PFSK-1 (cell line): ENCODE data around the gene VPS37C.

Source experiments
- FOXP2 ChIP-seq: optimal IDR thresholded peaks from 2 replicates; pipeline ENCODE3; 2011; ENCODE audit warnings: borderline replicate concordance, control low read depth, inconsistent platforms; ENCODE audit not compliant: insufficient read depth; ENCODE audit errors: extremely low read length, extremely low read depth
- POLR2AphosphoS5 ChIP-seq: IDR thresholded peaks from 2 replicates; pipeline ENCODE4 v1.6.1; 2012; ENCODE audit warnings: low read depth, mild to moderate bottlenecking, control low read depth, low read length, moderate library complexity
- REST ChIP-seq, 2 experiments: IDR thresholded peaks; 2 replicates each; pipeline versions ENCODE4 v1.6.1 to v1.8.0; 2011 to 2012; ENCODE audit warnings: low read depth in 2 of 2, low read length in 2 of 2, control low read depth in 1 of 2, inconsistent platforms in 1 of 2, mild to moderate bottlenecking in 1 of 2, moderate library complexity in 1 of 2; ENCODE audit not compliant: insufficient read depth in 1 of 2
- SIN3A ChIP-seq: IDR thresholded peaks from 2 replicates; pipeline ENCODE4 v1.6.1; 2012; ENCODE audit warnings: mild to moderate bottlenecking, low read length, moderate library complexity, borderline replicate concordance; ENCODE audit not compliant: insufficient read depth
- TAF1 ChIP-seq: IDR thresholded peaks from 2 replicates; pipeline ENCODE4 v1.6.1; 2012; ENCODE audit warnings: low read length, control low read depth, borderline replicate concordance; ENCODE audit not compliant: insufficient read depth

The VPS37C gene

GRCh38 chr11:61117168-61117520 is 44.1 kb downstream of the VPS37C start:
- TF ChIP-seq POLR2AphosphoS5 = no peak
- no peak for TF ChIP-seq SIN3A
- TF ChIP-seq TAF1 = no peak
- TF ChIP-seq REST (IDR thresholded peaks at IDR 0.05; ENCODE audit: insufficient read depth in 1 of 2, low read depth in 2 of 2, low read length in 2 of 2) = no peak
- TF ChIP-seq FOXP2 = no peak

GRCh38 chr11:61116426-61117167 is 44.6 kb downstream of the VPS37C start:
- TF ChIP-seq FOXP2 (no peak), TAF1 (no peak), REST (IDR thresholded peaks at IDR 0.05; ENCODE audit: insufficient read depth in 1 of 2, low read depth in 2 of 2, low read length in 2 of 2) (no peak), SIN3A (no peak), POLR2AphosphoS5 (no peak)

GRCh38 chr11:61115498-61116224 is 45.6 kb downstream of the VPS37C start:
- TF ChIP-seq SIN3A = no peak
- no peak for TF ChIP-seq REST (IDR thresholded peaks at IDR 0.05; ENCODE audit: insufficient read depth in 1 of 2, low read depth in 2 of 2, low read length in 2 of 2)
- TF ChIP-seq FOXP2 = no peak
- no peak for TF ChIP-seq POLR2AphosphoS5
- TF ChIP-seq TAF1 = no peak

GRCh38 chr11:61114913-61115312 is 46.3 kb downstream of the VPS37C start:
- no peak for TF ChIP-seq FOXP2

DNA sequence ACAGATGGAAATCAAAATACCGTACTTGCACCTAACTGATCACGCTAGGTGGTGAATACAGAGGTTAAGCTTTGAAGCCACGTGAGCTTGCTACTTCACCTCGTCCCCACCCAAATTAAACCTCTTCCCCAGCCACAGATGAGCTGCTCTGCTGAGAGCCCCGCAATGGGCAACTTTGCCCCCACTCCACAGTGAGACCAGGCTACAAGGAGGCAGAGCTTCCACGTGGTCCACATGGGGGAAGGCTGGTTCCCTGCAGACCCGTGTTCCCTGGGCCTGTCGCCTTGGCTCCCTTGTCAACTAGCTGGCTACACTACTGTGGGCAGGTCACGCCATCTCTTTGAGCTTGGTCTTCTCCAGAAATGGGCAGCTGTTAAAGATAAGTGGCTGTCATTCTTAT is 48.0 kb downstream of the VPS37C start:
- no peak for TF ChIP-seq TAF1
- no peak for TF ChIP-seq FOXP2
- TF ChIP-seq REST (IDR thresholded peaks at IDR 0.05; ENCODE audit: insufficient read depth in 1 of 2, low read depth in 2 of 2, low read length in 2 of 2) = no peak
- no peak for TF ChIP-seq SIN3A
- TF ChIP-seq POLR2AphosphoS5 = no peak
